K562 (cell line): ENCODE measurements around the gene CTIF. TPM values are rescaled to one million over a fixed set of nuclear protein-coding genes. Genes with fewer than 3 reads are reported as not detected.

ENCODE experiments used
- ATAC-seq: fragments of 200-7000 bp; cut with Tn5 transposase; 3 replicates; pipeline ENCODE4 v1.9.1; 2020; ENCODE audit warnings: moderate library complexity
- BruUV-seq: library from RNA; stranded (reverse); fragments of 400-500 nt; replicated peaks from 2 replicates; lab custom pipeline; 2021; lab: Mats Ljungman, UMichigan
- CTCF ChIA-PET: fragments of 300-600 bp; formaldehyde crosslinking; extraction: SDS; loops from one replicate; lab custom pipeline; 2021; ENCODE audit warnings: low intra/inter-chr PET ratio; lab: Yijun Ruan, JAX
- POLR2A ChIA-PET: fragments of 300-600, 350-650 bp; sonication (Branson Sonifier 250); formaldehyde crosslinking; extraction: SDS; loops from one replicate; lab custom pipeline; 2021; ENCODE audit warnings: antibody characterized with exemption, inconsistent platforms; lab: Yijun Ruan, JAX
- DNase-seq, 4 experiments: peaks; one replicate each; pipeline versions ENCODE4 v3.0.0 to v3.0.0-alpha.2; 2011 to 2018; ENCODE audit warnings: low spot score in 3 of 4, mixed read lengths in 3 of 4; ENCODE audit errors: extremely low read depth in 1 of 4
- FAIRE-seq: peaks from 2 replicates; lab custom pipeline; 2011; peaks lifted over from hg19 to GRCh38; lab: Jason Lieb, UNC
- H2AFZ ChIP-seq: 2 replicates; pipeline ENCODE4 v1.6.0; 2011; ENCODE audit warnings: low read depth, low read length, control low read depth, inconsistent platforms
- H3K27ac ChIP-seq: fragments of 200-600 bp; 3 replicates; pipeline ENCODE4 v1.8.0; 2011; ENCODE audit warnings: low read depth, mild to moderate bottlenecking, control low read depth, inconsistent platforms, low read length, moderate library complexity, mixed read lengths; ENCODE audit errors: extremely low read depth
- H3K27me3 ChIP-seq, 2 experiments: fragments of 300-600 bp in 1 of 2; 2 replicates in 1 of 2; 3 replicates in 1 of 2; pipeline versions ENCODE4 v1.6.0 to v1.8.0; 2011; ENCODE audit warnings: inconsistent platforms in 2 of 2, low read length in 2 of 2, mild to moderate bottlenecking in 1 of 2, mixed read lengths in 1 of 2, moderate library complexity in 1 of 2; ENCODE audit not compliant: control insufficient read depth in 2 of 2, insufficient read depth in 2 of 2
- H3K36me3 ChIP-seq: fragments of 300-600 bp; 3 replicates; pipeline ENCODE4 v1.8.0; 2011; ENCODE audit warnings: mild to moderate bottlenecking, low read length, inconsistent platforms; ENCODE audit not compliant: control insufficient read depth, insufficient read depth
- H3K4me1 ChIP-seq, 2 experiments: fragments of 200-600 bp in 1 of 2; replicated peaks in 1 of 2; 2 replicates in 1 of 2; 3 replicates in 1 of 2; pipeline versions ENCODE4 v1.5.1 to v1.8.0; 2011; ENCODE audit warnings: inconsistent platforms in 2 of 2, low read length in 2 of 2, mild to moderate bottlenecking in 1 of 2, mixed read lengths in 1 of 2, moderate library complexity in 1 of 2; ENCODE audit not compliant: control insufficient read depth in 2 of 2, insufficient read depth in 2 of 2
- H3K4me2 ChIP-seq: 2 replicates; pipeline ENCODE4 v1.6.1; 2011; ENCODE audit warnings: low read length, control low read depth, inconsistent platforms, mixed read lengths; ENCODE audit not compliant: insufficient read depth
- H3K4me3 ChIP-seq: fragments of 200-600 bp; sonication (generic), shearing (Covaris generic); 2 replicates; pipeline ENCODE4 v1.5.1; 2016; ENCODE audit warnings: control low read depth, inconsistent platforms
- H3K79me2 ChIP-seq: fragments of 200-600 bp; 3 replicates; pipeline ENCODE4 v1.8.0; 2011; ENCODE audit warnings: low read length, inconsistent platforms; ENCODE audit not compliant: control insufficient read depth, insufficient read depth
- H3K9ac ChIP-seq, 2 experiments: 2 replicates each; pipeline versions ENCODE4 v1.6.0 to v1.6.1; 2011; ENCODE audit warnings: low read depth in 2 of 2, low read length in 2 of 2, control low read depth in 1 of 2, inconsistent platforms in 1 of 2, mild to moderate bottlenecking in 1 of 2, mixed read lengths in 1 of 2; ENCODE audit not compliant: insufficient read depth in 1 of 2
- H3K9me1 ChIP-seq: one replicate; pipeline ENCODE4 v1.6.0; 2011; ENCODE audit warnings: inconsistent platforms, mild to moderate bottlenecking, low read length, moderate library complexity; ENCODE audit not compliant: control insufficient read depth, insufficient read depth
- H3K9me3 ChIP-seq: replicated peaks from 2 replicates; pipeline ENCODE4 v1.5.1; 2011; ENCODE audit warnings: low read depth, low read length, inconsistent platforms; ENCODE audit not compliant: control insufficient read depth, insufficient read depth
- H4K20me1 ChIP-seq: replicated peaks from 2 replicates; pipeline ENCODE4 v1.6.1; 2011; ENCODE audit warnings: low read length, inconsistent platforms, mixed read lengths; ENCODE audit not compliant: control insufficient read depth, insufficient read depth
- ATF3 ChIP-seq, 2 experiments: fragments of 450-650 bp in 1 of 2; sonication (generic) in 1 of 2; formaldehyde crosslinking in 1 of 2; IDR thresholded peaks in 1 of 2; conservative IDR thresholded peaks in 1 of 2; 2 replicates each; pipeline versions ENCODE4 v1.6.1 to v1.8.1; 2016 to 2023; ENCODE audit warnings: mild to moderate bottlenecking in 2 of 2, moderate library complexity in 2 of 2, inconsistent platforms in 1 of 2, missing genetic modification reagents in 1 of 2
- HNRNPH1 ChIP-seq: fragments of 200-400 bp; formaldehyde crosslinking; optimal IDR thresholded peaks from 2 replicates; pipeline ENCODE3; 2017; ENCODE audit warnings: low read depth, mild to moderate bottlenecking, low read length, moderate library complexity
- RREB1 ChIP-seq: fragments of 250-450 bp; sonication (Bioruptor Pico); IDR thresholded peaks from 2 replicates; pipeline ENCODE4 v1.4.0; 2020
- ZNF354B ChIP-seq: fragments of 250-450 bp; sonication (Bioruptor Pico); IDR thresholded peaks from 2 replicates; pipeline ENCODE4 v1.4.0; 2020
- ZSCAN29 ChIP-seq: fragments of 450-650 bp; IDR thresholded peaks from 2 replicates; pipeline ENCODE4 v1.6.1; 2017
- WGBS: fragments of 100-300 bp; shearing (Covaris generic); methylation state at CpG from one replicate; pipeline ENCODE4 v1.1.6; 2016; ENCODE audit warnings: low coverage, mixed read lengths; ENCODE audit not compliant: insufficient coverage; ENCODE audit errors: missing lambda C conversion rate; 5-methylcytosine and 5-hydroxymethylcytosine counted together
- in situ Hi-C: fragments of 300-500 bp; cut with MboI; formaldehyde crosslinking; loops from 4 replicates; pipeline ENCODE4 v1.15.0; 2018; ENCODE audit warnings: inconsistent platforms, mixed read lengths
- intact Hi-C: fragments of 100-400 bp; cut with micrococcal nuclease; formaldehyde crosslinking; loops from 2 replicates; pipeline ENCODE4 v1.14.2; 2022
- polyA plus RNA-seq, 8 experiments: library from polyadenylated mRNA; depleted of rRNA in 4 of 8; stranded (reverse) in 5 of 8; unstranded in 3 of 8; fragments of >200 nt; fragmentation: Nextera tagmentation in 2 of 8; fragmentation: Illumina TruSeq in 1 of 8; extraction: Ambion mirVana in 2 of 8; extraction: Trizol in 1 of 8; gene quantifications; 2 replicates each; pipeline versions ENCODE4 v1.2.1 to v1.2.3, GENCODE V29; 2011 to 2014; ENCODE audit warnings: inconsistent platforms in 1 of 8, missing spikeins in 1 of 8
- total RNA-seq, 7 experiments: library from RNA; depleted of rRNA in 6 of 7; stranded (reverse); fragments of >200 nt in 6 of 7; fragmentation: Illumina TruSeq in 2 of 7; extraction: Trizol in 2 of 7; gene quantifications; 2 replicates each; pipeline versions ENCODE4 v1.2.1 to v1.2.3, GENCODE V29; 2011 to 2021; ENCODE audit warnings: low replicate concordance in 1 of 7

The CTIF gene
- total and polyA plus RNA-seq, 9 of the 15 experiments (the other 6 are each of a cell fraction or from before 2014, with no cell fraction given) = 0.17 to 11.5 (median 2.2) TPM

- TF ChIP-seq HNRNPH1 (no peak), ATF3 (IDR thresholded peaks at IDR 0.05) (no peak), ATF3 (CRISPR knock-in tag; conservative IDR thresholded peaks at IDR 0.05) (no peak)
These were observed 2.9 kb upstream of the CTIF start (continued) for GRCh38 chr18:48535956-48536355.

DNA sequence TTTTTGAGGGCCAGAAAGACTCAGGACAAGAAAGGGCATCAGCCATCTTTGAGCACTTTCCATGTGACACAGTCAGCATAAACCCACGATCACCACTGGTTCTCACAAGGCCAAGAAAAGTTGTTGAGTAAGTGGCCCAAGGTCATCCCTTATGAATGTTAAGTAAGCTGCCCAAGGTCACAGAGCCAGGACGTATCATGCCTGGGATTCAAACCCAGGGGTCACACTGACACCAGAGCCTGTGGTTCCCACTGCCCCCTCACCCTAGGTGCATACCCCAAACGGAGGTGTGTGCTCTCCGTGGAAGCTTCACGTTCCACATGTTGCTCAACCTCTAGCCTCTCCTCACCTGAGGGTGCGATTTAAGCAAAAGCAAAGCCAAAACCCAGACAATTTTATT lies 2.3 kb upstream of the CTIF start:
- no peak overlapping the region for H3K4me2 ChIP-seq
- intact Hi-C loops = no loop called here

More for the DNA sequence above, 2.3 kb upstream of the CTIF start:
- POLR2A ChIA-PET = no interaction called here
- no peaks in the 10 kb centered on the region for H3K9me1 ChIP-seq
- H2AFZ ChIP-seq = no peak overlapping the region
- no peak overlapping the region for H3K27ac ChIP-seq
- in situ Hi-C loops = no loop called here
- H3K36me3 ChIP-seq = no peaks in the 10 kb centered on the region
- H4K20me1 ChIP-seq = no peaks in the 10 kb centered on the region
- TF ChIP-seq ZNF354B (CRISPR knock-in tag) (no peak), RREB1 (CRISPR knock-in tag) (no peak), ZSCAN29 (no peak)
- H3K9ac ChIP-seq = no peak overlapping the region
- 55% methylated on average over 5 of the region's 6 CpGs for WGBS
- H3K4me1 ChIP-seq = peaks cover 5 to 31% of the 10 kb centered on the region in 2 experiments; a peak in 4 of 5 replicates
- no TSS peak for BruUV-seq
- H3K9me3 ChIP-seq = no peaks in the 10 kb centered on the region
- FAIRE-seq (no peak), DNase-seq (no peak), ATAC-seq (no peak)
- no peak overlapping the region for H3K4me3 ChIP-seq
- H3K27me3 ChIP-seq = no peaks in the 10 kb centered on the region
- H3K79me2 ChIP-seq = peaks cover 16% of the 10 kb centered on the region
- CTCF ChIA-PET = no interaction called here
